Activated CD4-positive, alpha-beta T cell treated with anti-CD3 and anti-CD28 coated beads, Interleukin-2, amount 50 U/mL, for 1 hour (primary cell): ENCODE results near the gene RXRA.
A peak's percentile ranks its signal among the peaks of the same experiment; 100 is the strongest.

ENCODE experiments used
- DNase-seq: peaks from one replicate; pipeline ENCODE4 v3.0.0-alpha.2; 2020

Gene RXRA

DNA sequence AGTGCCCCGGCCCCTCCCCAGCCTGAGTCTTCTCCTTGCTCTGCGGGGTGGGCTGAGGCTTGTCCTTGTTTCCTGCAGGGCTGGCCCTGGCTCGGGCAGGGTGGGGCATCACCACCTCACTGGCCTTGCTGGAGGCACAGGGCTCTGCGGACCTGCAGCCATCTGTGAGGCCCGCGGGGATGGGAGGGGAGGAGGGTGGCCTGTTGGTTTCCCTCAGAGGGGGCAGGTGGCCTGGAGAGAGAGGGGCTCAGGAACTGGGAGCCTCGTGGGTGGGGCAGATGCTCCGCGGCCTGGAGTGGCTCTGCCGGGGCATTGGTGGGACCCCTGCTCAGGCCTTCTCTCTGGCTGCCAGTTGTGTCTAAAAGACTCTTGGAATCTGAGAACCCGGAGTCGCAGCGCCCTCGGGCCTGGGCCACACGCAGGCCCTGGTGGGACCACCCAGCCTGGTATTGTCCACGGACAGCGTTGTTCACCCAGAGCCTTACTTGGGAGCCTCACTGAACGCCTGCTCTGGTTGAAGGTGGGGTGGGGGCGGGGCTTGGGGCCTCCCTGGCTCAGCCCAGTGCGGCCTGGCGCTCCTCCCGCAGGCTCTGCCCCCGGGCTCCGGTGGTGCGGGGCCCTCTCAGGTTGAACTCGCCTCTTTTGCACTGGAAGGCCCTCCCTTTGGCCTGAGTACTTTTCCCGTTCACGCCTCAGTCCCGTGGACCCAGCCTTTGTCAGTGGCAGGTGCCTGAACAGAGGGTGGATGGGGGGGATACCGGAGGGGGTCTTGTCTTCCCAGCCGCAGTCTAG is 111.3 kb downstream of the RXRA start:
- no peak for DNase-seq

DNA sequence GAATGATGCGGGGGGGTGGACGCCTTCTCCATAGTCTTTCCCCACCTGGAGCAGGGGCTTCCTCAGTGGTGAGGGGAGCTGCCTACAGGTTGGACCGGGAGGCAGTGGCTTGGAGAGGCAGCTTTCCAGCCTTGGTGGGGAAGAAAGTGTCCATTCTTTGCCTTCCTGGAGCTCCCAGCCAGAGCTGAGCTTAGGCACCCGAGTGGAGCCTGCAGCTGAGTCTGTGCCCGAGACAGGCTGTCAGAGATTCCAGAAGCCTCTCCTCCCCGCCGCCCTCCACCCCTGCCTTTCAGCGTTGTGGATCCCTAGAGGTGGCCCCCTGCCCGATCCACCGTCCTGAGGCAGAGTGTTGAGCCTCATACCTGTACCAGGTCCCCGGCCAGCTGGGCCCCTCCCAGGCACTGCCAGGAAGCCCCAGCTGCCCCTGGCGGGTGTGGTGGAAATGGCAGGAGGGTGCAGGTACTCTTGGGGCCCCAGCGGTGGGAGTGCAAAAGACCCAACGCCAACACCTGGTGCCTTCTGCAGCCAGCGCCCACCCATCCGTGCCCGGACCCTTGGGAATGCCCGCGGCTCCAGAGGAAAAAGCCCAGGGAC is 112.0 kb downstream of the RXRA start:
- DNase-seq: no peak

DNA sequence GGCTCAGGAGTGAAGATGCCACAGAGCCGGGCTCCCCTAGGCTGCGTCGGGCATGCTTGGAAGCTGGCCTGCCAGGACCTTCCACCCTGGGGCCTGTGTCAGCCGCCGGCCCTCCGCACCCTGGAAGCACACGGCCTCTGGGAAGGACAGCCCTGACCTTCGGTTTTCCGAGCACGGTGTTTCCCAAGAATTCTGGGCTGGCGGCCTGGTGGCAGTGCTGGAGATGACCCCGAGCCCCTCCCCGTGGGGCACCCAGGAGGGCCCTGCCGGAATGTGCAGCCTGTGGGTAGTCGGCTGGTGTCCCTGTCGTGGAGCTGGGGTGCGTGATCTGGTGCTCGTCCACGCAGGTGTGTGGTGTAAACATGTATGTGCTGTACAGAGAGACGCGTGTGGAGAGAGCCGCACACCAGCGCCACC is 113.1 kb downstream of the RXRA start:
- DNase-seq: no peak

DNA sequence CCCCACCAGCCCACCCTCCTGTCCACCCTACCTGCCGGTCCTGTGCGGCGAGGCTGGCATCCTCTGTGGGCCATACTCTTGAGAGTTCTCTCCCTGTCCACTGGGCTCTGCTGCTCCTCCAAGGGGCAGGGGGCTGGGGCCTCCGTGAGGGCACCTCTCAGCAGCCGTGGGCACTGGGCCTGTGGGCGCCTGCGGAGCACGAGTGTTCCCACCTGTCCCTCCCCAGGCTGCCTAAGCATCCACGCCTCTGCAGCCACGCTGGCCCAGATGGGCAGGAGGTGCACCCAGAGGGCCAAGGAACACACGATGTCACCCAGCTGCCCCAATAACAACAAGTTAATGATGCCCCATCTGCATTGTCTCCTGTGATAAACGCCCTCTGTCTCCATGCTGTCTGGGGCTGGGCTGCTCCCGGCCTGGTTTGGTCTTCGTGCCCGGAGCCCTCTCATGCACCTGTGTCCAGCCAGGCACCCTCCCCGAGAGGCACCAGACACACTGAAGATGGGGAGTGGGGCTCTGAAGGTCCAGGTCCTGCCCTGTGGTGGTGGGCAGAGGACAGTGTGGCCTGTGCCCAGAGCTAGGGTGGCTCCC is 114.5 kb downstream of the RXRA start:
- DNase-seq: no peak

DNA sequence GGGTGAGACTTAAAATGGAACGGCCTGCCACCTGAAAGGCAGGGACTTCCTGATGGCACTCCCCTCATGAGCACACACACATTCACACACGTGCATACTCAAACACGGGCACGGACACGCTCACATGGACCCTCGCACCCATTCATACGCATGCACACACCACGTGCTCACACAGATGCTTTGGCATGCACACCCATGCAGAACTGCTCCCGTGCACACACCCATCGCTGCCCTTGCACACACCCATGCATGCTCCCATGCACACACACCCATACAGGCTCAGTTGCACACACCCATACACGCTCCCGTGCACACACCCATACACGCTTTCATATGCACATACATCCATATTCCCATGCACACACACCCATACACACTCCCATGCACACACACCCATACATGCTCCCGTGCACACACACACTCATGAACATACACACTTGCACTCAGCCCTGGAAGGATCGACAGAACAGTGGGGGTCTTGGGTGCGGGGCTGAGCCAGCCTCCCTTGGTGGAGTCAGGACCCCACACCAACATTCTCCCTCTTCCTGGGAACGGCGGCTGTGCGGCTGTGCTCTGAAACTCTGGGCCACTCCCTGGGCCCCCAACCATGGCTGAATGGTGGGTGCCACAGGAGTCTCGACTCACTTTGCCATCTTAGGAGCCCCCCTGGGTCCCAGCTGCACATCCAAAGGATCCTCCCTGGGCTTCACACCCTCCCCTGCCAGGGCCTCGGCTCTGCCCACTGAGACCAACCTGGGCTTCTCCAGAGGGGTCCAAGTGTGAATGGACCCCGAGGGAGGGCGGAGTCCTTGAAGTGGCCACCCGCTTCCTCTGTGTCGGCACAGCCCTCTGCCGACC is 115.2 kb downstream of the RXRA start:
- no peak for DNase-seq

DNA sequence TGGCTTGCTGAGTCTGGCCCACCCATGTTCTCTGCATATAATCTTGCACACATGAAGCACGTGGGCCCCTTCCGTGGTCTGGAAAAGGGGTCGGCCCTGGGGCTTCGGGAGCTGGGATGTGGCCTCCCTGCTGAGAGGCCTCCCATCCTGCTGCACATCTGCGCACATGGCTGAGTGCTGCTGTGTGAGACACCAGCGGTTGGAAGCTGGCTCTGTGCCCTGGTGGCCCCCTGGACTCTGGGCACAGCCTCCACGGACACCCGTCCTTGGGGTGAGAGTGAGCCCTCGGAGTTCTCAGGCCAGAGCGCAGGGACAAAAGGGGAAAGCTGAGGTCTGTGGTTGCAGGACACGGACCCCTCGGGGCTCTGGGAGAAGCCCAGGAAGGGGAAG is 115.8 kb downstream of the RXRA start:
- no peak for DNase-seq

DNA sequence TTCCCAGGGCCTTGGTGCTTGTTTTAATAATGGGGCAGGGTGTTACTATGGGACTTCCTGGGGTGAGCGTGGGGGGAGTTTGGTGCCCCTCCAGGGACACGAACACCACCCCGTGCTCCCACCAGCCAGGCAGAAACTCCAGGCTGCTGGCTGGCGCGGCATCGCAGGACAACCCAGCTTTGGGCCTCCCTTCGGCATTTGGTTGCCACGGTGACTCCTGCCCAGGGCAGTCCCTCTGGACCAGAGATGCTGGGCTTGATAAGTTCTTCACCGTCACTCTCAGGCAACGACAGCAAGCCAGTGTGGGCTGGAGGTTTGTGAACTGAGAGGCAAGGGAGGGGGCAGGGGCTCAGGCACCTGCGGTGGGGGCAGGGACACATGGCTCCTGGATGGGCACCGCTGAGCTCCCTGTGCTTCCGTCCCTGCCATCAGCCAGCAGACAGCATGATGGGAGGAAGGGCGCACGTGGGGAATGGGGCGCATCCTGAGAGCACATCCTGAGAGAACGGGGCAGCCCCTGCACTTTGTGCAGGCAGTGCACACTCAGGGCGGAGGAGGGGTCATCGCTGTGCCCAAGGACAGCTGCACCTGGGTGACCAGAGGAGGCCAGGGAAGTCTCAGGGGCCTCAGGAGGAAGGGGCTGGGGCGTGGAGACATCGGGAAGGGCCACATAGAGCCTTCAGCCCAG is 116.4 kb downstream of the RXRA start:
- DNase-seq: no peak

DNA sequence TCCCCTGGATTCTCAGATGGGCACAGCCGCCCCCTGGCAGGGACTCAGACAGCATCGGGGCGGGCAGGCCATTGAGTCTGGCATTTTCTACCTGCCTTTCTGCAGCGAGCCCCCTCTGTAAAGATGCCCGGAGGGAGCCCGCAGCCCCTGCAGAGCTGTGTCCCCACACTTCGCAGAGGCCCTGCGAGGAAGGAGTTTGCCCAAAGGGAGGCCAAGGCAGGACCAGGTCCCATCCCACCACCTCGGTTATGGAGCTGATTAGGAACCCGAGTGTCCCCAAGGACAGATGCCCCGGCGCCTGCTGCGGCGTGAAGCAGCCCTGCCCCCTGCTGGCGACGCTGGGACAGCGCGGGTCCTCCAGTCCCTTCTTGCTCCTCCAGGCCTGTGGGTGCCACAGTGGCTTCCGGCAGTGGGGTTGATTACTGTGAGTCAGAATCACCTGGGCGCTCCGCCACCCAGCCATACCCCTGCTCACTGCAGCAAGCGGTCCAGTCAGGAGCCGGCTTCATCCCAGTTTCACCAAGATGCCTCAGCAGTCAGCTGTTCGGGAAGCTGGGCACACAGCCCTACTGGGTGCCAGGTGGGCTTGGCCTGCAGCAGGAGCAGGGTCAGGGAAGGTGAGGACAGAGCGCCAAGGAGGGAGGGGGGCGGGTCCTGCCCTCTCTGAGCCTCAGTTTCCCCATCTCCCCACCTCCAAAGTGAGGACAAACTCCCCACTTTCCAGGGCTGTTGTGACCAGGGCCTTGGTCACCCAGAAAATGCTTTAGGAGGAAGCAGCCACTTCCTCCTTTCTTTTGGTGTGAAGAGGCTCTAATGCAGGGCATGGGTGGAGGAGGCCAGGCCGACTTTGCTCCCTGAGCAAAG is 117.2 kb downstream of the RXRA start:
- DNase-seq: peak; percentile 84

DNA sequence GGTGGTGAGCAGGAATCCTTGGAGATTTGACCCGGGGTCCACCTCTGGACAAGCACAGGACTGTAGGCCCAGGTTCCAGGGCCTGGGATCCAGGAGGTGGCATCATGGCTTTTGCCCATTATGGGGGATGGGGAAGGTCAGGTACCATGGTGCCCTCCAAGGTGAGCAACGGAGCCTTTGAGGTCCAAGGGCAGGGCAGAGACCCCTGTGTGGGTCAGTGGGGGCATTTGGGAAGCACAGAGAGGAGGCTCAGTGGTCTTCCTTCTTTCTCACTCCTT is 117.7 kb downstream of the RXRA start:
- no peak for DNase-seq

DNA sequence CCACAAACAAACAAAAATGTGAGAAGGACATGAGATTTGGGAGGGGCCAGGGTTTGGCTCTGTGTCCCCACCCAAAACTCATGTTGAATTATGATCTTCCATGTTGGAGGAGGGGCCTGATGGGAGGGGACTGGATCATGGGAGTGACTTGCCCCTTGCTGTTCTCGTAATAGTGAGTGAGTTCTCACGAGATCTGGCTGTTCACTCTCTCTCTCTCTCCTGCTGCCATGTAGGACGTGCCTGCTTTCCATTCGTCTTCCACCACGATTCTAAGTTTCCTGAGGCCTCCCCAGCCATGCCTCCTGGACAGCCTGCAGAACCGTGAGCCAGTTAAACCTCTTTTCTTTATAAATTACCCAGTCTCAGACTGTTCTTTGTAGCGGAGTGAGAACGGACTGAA is 118.7 kb downstream of the RXRA start:
- DNase-seq: no peak

DNA sequence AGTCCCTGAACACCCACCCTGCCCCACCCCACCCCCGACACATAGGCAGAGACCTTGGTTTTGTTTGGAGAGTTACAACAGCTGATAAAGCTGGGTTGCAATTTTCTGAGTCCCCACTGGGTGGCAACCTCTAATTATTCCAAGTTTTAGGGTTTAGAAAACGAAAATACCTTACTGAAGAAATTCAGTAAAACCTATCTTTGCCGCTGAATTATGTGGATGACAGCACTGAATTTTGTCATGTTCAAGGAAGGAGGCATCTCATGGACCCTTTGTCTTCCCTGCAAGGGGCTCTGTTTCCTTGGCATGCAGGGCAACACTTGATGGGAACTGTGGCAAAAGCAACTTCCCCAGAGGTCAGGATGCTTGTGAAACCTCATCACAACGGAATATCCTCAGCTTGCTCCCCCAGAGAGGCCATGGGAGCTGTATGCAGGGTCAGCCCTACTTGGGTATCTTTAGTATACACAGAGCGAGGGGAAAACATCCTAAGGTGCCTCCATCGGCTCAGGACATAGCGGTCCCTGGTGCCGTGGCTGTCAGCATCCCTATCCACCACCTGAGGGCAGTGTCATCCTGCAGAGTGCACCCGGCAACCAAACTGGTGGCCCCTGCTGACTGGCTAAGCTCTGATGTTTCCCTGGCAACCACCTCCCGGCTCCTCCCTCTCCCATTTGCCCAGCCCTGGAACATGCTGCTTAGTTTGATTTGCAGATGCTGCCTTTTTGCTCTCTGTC is 123.1 kb downstream of the RXRA start:
- peak; percentile 79 for DNase-seq

DNA sequence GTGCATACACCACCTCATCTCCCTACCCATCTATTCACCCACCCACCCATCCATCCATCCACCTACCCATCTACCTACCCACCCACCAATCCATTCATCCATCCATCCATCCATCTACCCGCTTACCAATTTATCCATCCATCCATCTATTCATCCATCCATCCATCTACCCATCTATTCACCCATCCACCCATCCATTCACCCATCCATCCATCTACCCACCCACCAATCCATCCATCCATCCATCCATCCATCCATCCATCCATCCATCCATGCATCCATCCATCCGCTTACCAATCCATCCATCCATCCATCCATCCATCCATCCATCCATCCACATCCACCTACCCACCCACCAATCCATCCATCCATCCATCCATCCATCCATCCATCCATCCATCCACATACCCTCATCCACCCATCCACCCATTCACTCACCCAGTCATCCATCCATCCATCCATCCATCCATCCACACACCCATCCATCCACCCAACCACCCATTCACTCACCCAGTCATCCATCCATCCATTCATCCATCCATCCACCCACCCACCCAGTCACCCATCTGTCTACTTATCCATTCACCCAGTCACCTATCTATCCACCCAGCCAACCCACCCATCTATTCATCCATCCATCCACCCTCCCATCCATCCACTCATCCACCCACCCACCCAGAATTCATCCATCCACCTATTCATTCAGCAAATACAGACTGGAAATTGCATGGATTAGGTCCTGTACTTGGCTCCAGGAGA is 125.6 kb downstream of the RXRA start:
- no peak for DNase-seq

DNA sequence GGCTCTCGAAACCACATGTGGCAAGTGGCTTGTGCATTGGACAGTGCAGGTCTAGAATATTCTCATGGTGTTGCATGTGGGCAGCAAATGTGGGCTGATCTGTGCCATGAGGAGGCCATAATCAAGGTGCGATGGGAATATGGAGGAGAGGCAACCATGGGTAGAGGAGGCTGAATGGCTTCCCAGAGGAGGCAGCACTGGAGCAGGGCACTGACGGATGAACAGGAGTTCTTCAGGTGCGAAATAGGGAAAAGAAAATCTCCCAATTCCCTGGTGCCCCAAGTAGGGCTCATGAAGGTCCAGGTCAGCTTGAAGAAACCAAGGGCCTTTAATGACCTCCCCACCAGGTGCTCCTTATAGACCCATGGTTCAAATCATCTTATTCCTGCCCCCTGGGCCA is 126.5 kb downstream of the RXRA start:
- DNase-seq: no peak

DNA sequence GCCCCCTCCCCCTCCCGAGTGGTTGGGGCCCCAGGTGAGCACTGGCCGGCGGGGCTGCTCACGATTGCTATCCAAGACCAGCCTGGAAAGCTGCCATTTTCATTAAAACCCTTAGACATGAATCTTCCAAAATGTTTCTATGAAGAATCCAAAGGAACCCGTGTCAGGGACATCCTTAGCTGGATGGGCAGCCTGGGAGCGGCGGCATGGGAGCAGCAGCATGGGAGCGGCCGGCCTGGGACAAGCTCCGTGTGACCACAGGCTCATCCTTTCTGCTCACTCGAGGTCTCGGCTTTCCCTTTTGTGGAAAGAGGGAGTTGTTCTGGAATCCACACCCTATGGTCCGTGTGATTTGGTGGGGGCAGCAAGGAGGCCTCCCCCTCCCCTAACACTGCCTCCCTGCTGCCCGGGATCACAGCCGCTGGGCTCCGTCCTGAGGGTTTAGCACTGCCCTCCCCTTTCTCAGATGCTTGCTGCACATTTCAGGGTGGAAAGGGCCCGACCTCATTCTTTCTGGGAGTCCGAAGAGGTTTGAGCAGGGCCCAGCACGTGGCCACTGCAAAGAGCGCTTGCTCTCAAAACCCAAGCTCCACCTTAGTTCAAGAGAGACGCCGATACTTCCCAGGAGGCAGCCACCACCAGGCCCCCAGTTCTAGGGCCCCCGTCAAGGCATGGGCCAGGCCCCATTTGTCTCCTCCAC is 127.7 kb downstream of the RXRA start:
- DNase-seq: no peak

DNA sequence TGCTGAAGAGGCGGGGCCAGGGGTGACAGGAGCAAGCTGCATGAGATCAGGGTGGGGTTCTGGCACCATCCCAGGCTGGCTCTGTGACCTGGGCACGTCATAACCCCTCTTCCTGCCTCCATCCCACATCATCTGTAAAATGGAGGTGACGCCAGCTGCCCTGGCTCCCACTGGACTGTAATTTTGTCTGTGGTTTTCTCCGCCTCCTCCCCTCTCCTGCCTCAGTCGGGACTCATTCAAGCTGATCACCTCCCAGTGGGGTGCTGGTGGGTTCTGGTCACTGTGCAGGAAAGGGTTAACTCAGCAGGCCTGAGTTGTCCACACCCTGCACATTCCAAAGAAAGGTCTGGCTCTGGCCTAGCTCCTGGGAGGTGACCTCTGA is 128.2 kb downstream of the RXRA start:
- no peak for DNase-seq

DNA sequence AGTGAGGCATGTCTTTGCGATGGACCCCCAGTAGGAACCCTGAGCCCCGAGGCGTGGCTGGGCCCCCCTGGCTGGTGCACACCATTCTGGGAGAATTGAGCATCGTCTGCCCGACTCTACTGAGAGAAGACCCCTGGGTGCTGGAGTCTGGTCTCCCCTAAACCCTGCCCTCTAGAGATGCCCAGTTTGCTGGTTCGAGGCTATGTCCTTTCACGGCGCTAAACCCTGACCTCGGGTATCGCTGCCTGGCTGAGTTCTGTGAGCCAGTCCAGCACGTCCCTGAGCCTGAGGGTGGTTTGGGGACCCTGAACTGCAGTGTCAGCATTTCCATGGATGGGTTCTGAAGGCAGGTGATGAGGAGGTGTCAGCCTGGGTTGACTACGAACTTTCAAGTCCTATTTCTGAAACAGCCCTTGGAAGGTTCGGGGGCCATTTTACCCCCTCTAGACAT is 128.8 kb downstream of the RXRA start:
- DNase-seq: no peak

DNA sequence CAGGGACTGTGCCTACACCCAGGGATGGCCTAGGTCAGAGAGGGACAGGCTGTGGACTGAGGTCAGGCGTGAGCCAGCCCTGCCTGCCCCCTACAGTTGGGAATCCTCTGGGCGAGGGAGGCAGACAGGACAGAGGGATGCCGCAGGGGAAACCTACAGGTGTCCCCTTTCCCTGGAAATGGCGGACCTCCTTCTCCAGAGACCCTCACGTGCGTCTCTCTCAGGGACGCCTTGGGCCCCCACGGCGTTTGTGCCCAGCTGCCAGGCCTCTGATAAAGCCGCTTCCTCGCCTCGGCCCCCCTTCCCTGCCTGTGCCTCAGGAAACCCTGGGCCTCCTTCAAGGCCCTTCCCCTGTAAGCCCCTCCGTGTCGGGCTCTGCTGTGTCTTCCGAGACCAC is 129.3 kb downstream of the RXRA start:
- no peak for DNase-seq

DNA sequence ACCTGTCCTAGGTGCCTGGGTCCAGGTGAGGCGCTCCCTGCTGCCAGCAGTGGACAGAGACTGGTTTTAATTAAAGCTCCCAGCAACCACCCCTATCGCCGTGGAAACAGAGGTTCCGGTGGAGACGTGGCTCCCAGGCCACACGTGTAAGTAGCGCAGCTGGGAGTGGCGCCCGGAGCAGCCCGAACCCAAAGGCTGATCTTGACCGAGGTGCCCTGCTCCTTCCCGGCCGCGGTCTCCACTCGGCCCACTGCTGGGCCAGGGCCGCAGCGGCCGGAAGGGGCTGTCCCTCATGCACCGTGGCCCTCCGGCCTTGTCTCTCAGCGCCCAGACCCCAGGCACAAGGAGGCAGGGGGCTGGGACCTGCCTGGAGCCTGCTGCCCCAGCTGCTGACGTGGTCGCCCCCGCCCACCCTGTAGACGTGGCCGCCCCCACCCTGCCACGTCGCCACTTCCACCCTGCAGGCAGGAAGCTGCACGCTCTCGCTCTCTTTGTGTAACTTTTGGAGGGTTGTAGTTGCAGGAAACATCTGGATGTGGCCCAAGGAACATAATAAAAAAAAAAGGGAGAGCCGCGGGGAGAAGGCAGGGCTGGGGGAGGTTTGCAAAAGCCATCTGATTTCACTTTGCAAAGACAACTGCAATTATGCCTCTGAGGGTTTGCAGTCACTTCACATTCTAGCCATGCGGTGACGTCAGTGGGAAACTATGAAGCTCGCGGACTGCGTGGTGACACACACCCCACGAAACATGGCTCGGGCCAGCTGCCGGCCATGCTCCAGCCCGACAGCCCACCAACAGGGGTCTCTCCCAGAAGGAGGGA is 129.9 kb downstream of the RXRA start:
- DNase-seq: peak; percentile 64

DNA sequence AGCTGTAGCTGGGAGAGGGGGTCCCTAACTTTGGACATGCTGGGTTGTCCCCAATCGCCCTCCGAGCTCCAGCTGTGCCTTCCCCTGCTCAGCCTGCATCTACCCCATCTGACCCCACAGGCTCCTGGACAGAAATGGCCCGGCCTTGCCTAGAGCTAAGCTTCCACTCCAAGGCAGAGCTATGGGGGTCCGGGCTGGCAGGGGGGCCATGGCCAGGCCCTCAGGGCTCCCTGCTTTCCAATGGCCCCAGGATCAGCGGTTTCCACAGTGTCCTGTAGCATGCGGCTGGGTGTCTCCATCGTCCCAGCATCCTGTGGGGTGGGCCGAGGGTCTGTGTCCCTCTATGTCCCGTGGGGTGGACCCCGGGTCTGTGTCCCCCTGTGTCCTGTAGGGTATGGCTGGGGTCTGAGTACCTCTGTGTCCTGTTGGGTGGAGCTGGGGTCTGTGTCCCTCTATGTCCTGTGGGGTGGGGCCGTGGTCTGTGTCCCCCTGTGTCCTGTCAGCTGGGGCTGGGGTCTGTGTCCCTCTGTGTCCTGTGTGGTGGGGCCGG is 130.6 kb downstream of the RXRA start:
- DNase-seq: no peak
